ENCODE results near the gene PPP2R5D. TPM values are rescaled to one million over a fixed set of nuclear protein-coding genes. Genes with fewer than 3 reads are reported as not detected.

Gene PPP2R5D
- total and polyA plus RNA-seq, 2 of the 4 experiments (the other 2 are of a cell fraction): 55.6 to 68.8 TPM

- WGBS, 2 experiments (ENCODE audit: extremely low coverage in 2 of 2, insufficient read length in 1 of 2): 79% methylated on average over 4 of the region's 9 CpGs; no CpG with 5 or more reads in 1 of the 2 experiments
- no peak overlapping the region for H3K9ac ChIP-seq (ENCODE audit: low read depth, low read length)
- no peak overlapping the region for H3K4ac ChIP-seq (ENCODE audit: low read depth, low read length)
- H3K27ac ChIP-seq (ENCODE audit: insufficient read depth, low read length): no peak overlapping the region
- intact Hi-C loops (cut with micrococcal nuclease): no loop called here
- no peak overlapping the region for H2AK9ac ChIP-seq (replicated peaks; ENCODE audit: low read depth, low read length, poor library complexity)
- H4K5ac ChIP-seq (ENCODE audit: low read depth, low read length): no peak overlapping the region
- no peak overlapping the region for H3K56ac ChIP-seq (ENCODE audit: extremely low read depth, insufficient read depth, low read length)
- H4K20me1 ChIP-seq (ENCODE audit: insufficient read depth, low read length): no peaks in the 10 kb centered on the region; the same call in 1 of the 2 replicates
- no peak overlapping the region for H2AK5ac ChIP-seq (ENCODE audit: low read depth, low read length)
- CTCF ChIA-PET: interaction anchor here (1.2 kb wide), 1 partner anchor 16 kb away, joined by 3 read pairs; no protein-coding TSS in a partner anchor
- no peak overlapping the region for H2BK5ac ChIP-seq (ENCODE audit: low read depth, low read length, poor library complexity, severe bottlenecking)
- no peaks in the 10 kb centered on the region for H3K27me3 ChIP-seq (ENCODE audit: control insufficient read depth, insufficient read depth, low read length)
- no peaks in the 10 kb centered on the region for H3K9me1 ChIP-seq (ENCODE audit: insufficient read depth, low read length)
- no peak for TF ChIP-seq POLR2A (IDR thresholded peaks at IDR 0.05; ENCODE audit: low read depth, low read length)
- no peak for TF ChIP-seq RFX5 (IDR thresholded peaks at IDR 0.05; ENCODE audit: low read depth, low read length)
- TF ChIP-seq FOS (IDR thresholded peaks at IDR 0.05; ENCODE audit: low read depth, low read length): no peak
- no peak for TF ChIP-seq RAD21 (IDR thresholded peaks at IDR 0.05; ENCODE audit: low read length)
- BruUV-seq (replicated peaks): no TSS peak
- H3K23ac ChIP-seq (ENCODE audit: low read depth, low read length): no peak overlapping the region
- no peak overlapping the region for H2BK20ac ChIP-seq (ENCODE audit: low read depth, low read length)
- peaks cover 54% of the 10 kb centered on the region for H3K36me3 ChIP-seq (ENCODE audit: control insufficient read depth, insufficient read depth, low read length)
- no peak overlapping the region for H3K14ac ChIP-seq (replicated peaks; ENCODE audit: low read depth, low read length)
- POLR2A ChIA-PET (ENCODE audit: unreplicated experiment): no interaction called here
- no peak overlapping the region for H2AFZ ChIP-seq (replicated peaks; ENCODE audit: low read length, poor library complexity)
- in situ Hi-C loops (cut with MboI; ENCODE audit: low sequenced_read_pairs): no loop called here
- no peak overlapping the region for H2BK120ac ChIP-seq (ENCODE audit: low read depth, low read length)
- dilution Hi-C loops (cut with HindIII; ENCODE audit: low sequenced_read_pairs, unreplicated experiment): no loop called here
- H3K79me1 ChIP-seq (ENCODE audit: low read depth in 1 of 2, low read length in 2 of 2): peaks cover 5 to 32% of the 10 kb centered on the region in 2 experiments; a peak in 2 of 4 replicates
- H3K4me2 ChIP-seq (ENCODE audit: low read depth, low read length): no peak overlapping the region
- no peak overlapping the region for H4K91ac ChIP-seq (ENCODE audit: insufficient read depth, low read depth, low read length)
- no peaks in the 10 kb centered on the region for H3K4me1 ChIP-seq (ENCODE audit: control insufficient read depth, insufficient read depth, low read length)
- no peak overlapping the region for H4K8ac ChIP-seq (ENCODE audit: low read depth in 2 of 2, low read length in 2 of 2)
- H3K9me3 ChIP-seq (ENCODE audit: control insufficient read depth, insufficient read depth, low read length): no peaks in the 10 kb centered on the region
- no peak overlapping the region for H2BK15ac ChIP-seq (ENCODE audit: low read depth, low read length)
- ATAC-seq (ENCODE audit: low read depth) (no peak), DNase-seq (no peak)
- no peak overlapping the region for H3K18ac ChIP-seq (ENCODE audit: low read depth, low read length)
- H3K4me3 ChIP-seq (ENCODE audit: insufficient read depth, low read depth, low read length): no peak overlapping the region
Measured at GRCh38 chr6:43007126-43007525, 22.8 kb downstream of the PPP2R5D start.

Data from IMR-90 (cell line).